LNCaP clone FGC (cell line): ENCODE data around the gene HIVEP3.
"Not testable (repeated sequence)": the region's sequence is repeated elsewhere in the genome, so short reads cannot be mapped to it uniquely, and the experiment has no call there.

Experiments
- DNase-seq: peaks from one replicate; pipeline ENCODE4 v3.0.0-alpha.2; 2011; ENCODE audit warnings: low read depth
- H3K4me3 ChIP-seq: 2 replicates; pipeline ENCODE4 v1.5.1; 2011; ENCODE audit warnings: mild to moderate bottlenecking, low read depth, low read length, control low read depth
- CTCF ChIP-seq: IDR thresholded peaks from 2 replicates; pipeline ENCODE4 v1.5.1; 2012; ENCODE audit warnings: mild to moderate bottlenecking; ENCODE audit not compliant: control insufficient read depth, insufficient read depth; ENCODE audit errors: extremely low read depth

HIVEP3 gene

DNA sequence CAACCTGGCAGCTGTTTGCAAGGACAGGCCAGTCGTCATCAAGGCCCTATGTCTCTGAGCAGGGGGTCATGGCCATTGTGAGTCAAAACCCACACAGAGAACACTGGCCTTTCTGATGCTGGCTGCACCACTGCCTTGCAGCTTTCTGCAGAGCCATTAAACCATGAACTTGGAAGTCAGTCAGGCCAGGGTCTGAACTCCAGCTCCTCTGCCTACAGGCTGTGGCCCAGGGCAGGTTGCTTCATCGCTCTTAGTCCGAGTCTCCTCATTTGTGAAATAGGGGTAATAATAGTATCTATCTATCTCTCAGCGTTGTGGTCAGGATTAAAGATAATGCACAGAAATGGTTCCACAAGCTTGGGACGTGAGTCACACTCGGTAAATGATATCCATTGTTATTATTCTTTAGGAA lies 35.8 kb upstream of the HIVEP3 start:
- no peak for DNase-seq
- no peak for TF ChIP-seq CTCF
- no peak overlapping the region for H3K4me3 ChIP-seq

DNA sequence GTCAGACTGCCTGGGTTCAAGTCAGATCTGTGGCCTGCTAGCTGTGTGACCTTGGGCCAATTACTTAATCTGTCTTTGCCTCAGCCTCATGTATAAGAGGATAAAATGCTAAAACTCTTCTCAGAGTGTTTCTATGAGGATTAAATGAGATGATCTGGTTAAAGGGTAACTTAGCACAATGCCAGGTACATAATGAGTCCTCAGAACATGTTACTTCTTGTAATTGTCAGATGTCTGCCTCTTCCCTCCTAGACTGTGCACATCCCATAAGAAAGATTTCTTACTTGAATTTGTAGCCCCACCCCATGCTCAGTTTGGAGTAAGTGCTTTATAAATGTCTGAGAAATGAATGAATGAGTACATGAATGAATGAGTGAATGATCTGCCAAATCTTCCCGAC lies 34.6 kb upstream of the HIVEP3 start:
- H3K4me3 ChIP-seq = no peak overlapping the region
- no peak for TF ChIP-seq CTCF
- no peak for DNase-seq

DNA sequence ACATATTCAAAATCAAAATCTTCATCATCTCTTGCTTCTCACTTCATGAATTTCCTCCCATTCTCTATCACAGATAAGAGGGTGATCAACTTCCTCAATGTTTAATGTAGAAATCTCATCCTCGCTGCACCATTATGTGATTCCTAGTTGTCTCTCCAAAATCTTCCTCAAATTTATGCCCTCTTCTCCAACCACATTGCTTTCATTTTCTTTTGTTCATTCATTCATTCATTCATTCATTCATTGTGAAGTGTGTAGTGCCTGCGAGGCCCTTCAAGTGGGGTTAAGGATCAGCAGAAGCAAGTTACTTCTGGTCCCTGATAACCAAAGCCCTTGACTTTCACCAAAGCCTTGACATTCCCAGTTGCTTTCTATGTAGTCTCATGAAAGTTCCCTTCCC lies 33.5 kb upstream of the HIVEP3 start:
- DNase-seq = no peak
- no peak overlapping the region for H3K4me3 ChIP-seq
- no peak for TF ChIP-seq CTCF

DNA sequence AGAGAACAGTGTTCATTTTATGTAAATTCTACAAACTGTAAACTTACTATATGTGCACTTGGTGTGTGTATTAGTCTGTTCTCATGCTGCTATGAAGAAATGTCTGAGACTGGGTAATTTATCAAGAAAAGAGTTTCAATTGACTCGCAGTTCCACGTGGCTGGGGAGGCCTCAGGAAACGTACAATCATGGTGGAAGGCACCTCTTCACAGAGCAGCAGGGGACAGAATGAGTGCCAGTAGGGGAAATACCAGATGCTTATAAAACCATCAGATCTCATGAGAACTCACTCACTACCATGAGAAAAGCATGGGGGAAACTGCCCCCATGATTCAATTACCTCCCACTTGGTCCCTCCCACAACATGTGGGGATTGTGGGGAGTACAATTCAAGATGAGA lies 32.8 kb upstream of the HIVEP3 start:
- H3K4me3 ChIP-seq, DNase-seq: not testable (repeated sequence)

DNA sequence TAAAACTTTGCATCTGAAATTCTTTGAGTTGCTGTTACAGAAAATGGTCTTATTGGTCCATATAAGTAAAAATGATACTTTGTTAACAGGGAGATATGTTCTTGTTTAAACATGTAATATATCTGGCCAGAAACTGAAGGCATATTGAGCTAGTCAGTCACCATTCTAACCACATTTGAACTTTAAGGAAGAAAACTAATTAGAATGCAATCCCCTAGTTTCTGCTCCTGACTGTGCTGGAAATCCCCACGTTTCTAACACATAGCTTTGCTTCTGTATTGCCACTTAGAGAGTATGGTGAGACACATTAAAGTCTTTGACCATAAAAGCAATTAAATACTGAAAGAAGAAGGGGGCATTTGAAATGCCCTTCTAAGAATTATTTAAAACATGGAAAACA lies 32.1 kb upstream of the HIVEP3 start:
- no peak for TF ChIP-seq CTCF
- H3K4me3 ChIP-seq = no peak overlapping the region
- no peak for DNase-seq

- DNase-seq, H3K4me3 ChIP-seq: not testable (repeated sequence)
Observed at GRCh38 chr1:41945946-41946345, 27.2 kb upstream of the HIVEP3 start.

- DNase-seq = no peak
- no peak overlapping the region for H3K4me3 ChIP-seq
- no peak for TF ChIP-seq CTCF
Observed at GRCh38 chr1:41943717-41944116, 25.0 kb upstream of the HIVEP3 start.

DNA sequence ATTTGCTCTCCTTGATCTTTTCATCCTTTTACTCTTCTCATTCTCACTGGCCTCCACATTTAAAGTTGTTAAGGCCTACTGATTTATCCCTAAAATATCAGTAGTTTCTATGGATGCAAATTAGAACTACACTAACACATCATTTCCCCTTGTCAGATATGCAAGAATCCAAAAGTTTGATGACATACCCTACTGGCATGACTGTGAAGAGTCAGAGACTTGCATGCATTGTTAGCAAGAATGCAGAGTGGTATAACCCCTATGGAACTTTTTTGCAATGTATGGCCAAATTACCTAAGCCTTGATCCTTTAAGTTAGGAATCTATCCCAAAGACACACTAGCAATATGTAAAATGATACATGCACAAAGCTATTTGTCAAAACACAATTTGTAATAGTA lies 23.6 kb upstream of the HIVEP3 start:
- TF ChIP-seq CTCF = no peak
- H3K4me3 ChIP-seq = no peak overlapping the region
- no peak for DNase-seq
